Mesendoderm (in vitro differentiated cells): ENCODE measurements around the gene PALD1.

Experiments used
- DNase-seq: peaks from one replicate; pipeline ENCODE4 v3.0.0; 2013
- H2AK5ac ChIP-seq: 2 replicates; pipeline ENCODE4 v1.6.1; 2013; ENCODE audit warnings: low read length, inconsistent platforms
- H2BK120ac ChIP-seq: 2 replicates; pipeline ENCODE4 v1.6.1; 2013; ENCODE audit warnings: low read depth, mild to moderate bottlenecking, low read length, moderate library complexity, mixed read lengths
- H2BK15ac ChIP-seq: replicated peaks from 2 replicates; pipeline ENCODE4 v1.6.1; 2013; ENCODE audit warnings: low read depth, mild to moderate bottlenecking, moderate library complexity
- H2BK5ac ChIP-seq: 2 replicates; pipeline ENCODE4 v1.6.1; 2013; ENCODE audit warnings: low read length, inconsistent platforms
- H3K18ac ChIP-seq: 2 replicates; pipeline ENCODE4 v1.6.1; 2013; ENCODE audit warnings: mild to moderate bottlenecking, low read length, mixed read lengths
- H3K23ac ChIP-seq: one replicate; pipeline ENCODE4 v1.6.1; 2013; ENCODE audit warnings: low read length
- H3K27ac ChIP-seq: 2 replicates; pipeline ENCODE4 v1.5.1; 2013; ENCODE audit warnings: low read depth, mild to moderate bottlenecking, inconsistent platforms, low read length, moderate library complexity
- H3K27me3 ChIP-seq: 2 replicates; pipeline ENCODE4 v1.6.1; 2013; ENCODE audit warnings: low read length, control low read depth, mild to moderate bottlenecking, inconsistent platforms; ENCODE audit not compliant: insufficient read depth, poor library complexity
- H3K36me3 ChIP-seq: 2 replicates; pipeline ENCODE4 v1.6.1; 2013; ENCODE audit warnings: low read length, inconsistent platforms; ENCODE audit not compliant: control insufficient read depth, insufficient read depth
- H3K4ac ChIP-seq: one replicate; pipeline ENCODE4 v1.6.1; 2013; ENCODE audit warnings: low read depth, mild to moderate bottlenecking, low read length, moderate library complexity
- H3K4me1 ChIP-seq: 2 replicates; pipeline ENCODE4 v1.6.1; 2013; ENCODE audit warnings: low read depth, low read length, inconsistent platforms; ENCODE audit not compliant: control insufficient read depth
- H3K4me2 ChIP-seq: 2 replicates; pipeline ENCODE4 v1.6.1; 2013; ENCODE audit warnings: low read length
- H3K4me3 ChIP-seq: 2 replicates; pipeline ENCODE4 v1.5.1; 2013; ENCODE audit warnings: mild to moderate bottlenecking, low read length
- H3K56ac ChIP-seq: one replicate; pipeline ENCODE4 v1.6.1; 2013; ENCODE audit warnings: low read length
- H3K79me1 ChIP-seq: 2 replicates; pipeline ENCODE4 v1.6.1; 2013; ENCODE audit warnings: low read length, inconsistent platforms
- H3K79me2 ChIP-seq: 2 replicates; pipeline ENCODE4 v1.6.1; 2013; ENCODE audit warnings: mild to moderate bottlenecking, low read length; ENCODE audit not compliant: control insufficient read depth, insufficient read depth
- H3K9ac ChIP-seq: 2 replicates; pipeline ENCODE4 v1.6.1; 2013; ENCODE audit warnings: low read length, inconsistent platforms
- H4K5ac ChIP-seq: one replicate; pipeline ENCODE4 v1.6.1; 2013; ENCODE audit warnings: low read length
- H4K8ac ChIP-seq: one replicate; pipeline ENCODE4 v1.6.1; 2013; ENCODE audit warnings: low read depth, mild to moderate bottlenecking, control low read depth, low read length, moderate library complexity
- whole genome bisulfite sequencing: extraction: QIAGEN DNeasy Blood & Tissue Kit; methylation state at CpG from one replicate; pipeline ENCODE4 v1.1.7; 2013; ENCODE audit warnings: low lambda C conversion rate, missing lambda C conversion rate; ENCODE audit not compliant: insufficient coverage; ENCODE audit errors: extremely low coverage; 5-methylcytosine and 5-hydroxymethylcytosine counted together

The PALD1 gene

GRCh38 chr10:70537398-70538194 is 59.0 kb downstream of the PALD1 start:
- H2AK5ac ChIP-seq = no peak overlapping the region
- DNase-seq = peak; percentile 79
- H3K27me3 ChIP-seq = no peaks in the 10 kb centered on the region
- no peak overlapping the region for H3K18ac ChIP-seq
- H2BK15ac ChIP-seq = no peak overlapping the region
- no peak overlapping the region for H3K9ac ChIP-seq
- no peak overlapping the region for H4K5ac ChIP-seq
- H3K4me2 ChIP-seq = no peak overlapping the region
- H4K8ac ChIP-seq = no peak overlapping the region
- no peak overlapping the region for H2BK5ac ChIP-seq
- no peak overlapping the region for H3K4me3 ChIP-seq
- no peak overlapping the region for H3K23ac ChIP-seq
- no peaks in the 10 kb centered on the region for H3K36me3 ChIP-seq
- H3K4ac ChIP-seq = no peak overlapping the region
- H3K79me2 ChIP-seq = no peaks in the 10 kb centered on the region
- H3K79me1 ChIP-seq = no peaks in the 10 kb centered on the region
- peak overlapping the region; percentile 34 for H3K56ac ChIP-seq
- WGBS = no CpG with 5 or more reads among the region's 15 CpGs
- peaks cover 6% of the 10 kb centered on the region for H3K4me1 ChIP-seq
- no peak overlapping the region for H3K27ac ChIP-seq
- no peak overlapping the region for H2BK120ac ChIP-seq

- peak overlapping the region; percentile 34 for H3K56ac ChIP-seq
- H4K5ac ChIP-seq = no peak overlapping the region
- no peaks in the 10 kb centered on the region for H3K79me2 ChIP-seq
- no CpG with 5 or more reads among the region's 10 CpGs for whole genome bisulfite sequencing
- no peak overlapping the region for H2BK5ac ChIP-seq
- no peaks in the 10 kb centered on the region for H3K36me3 ChIP-seq
- H3K4me2 ChIP-seq = no peak overlapping the region
- H3K27me3 ChIP-seq = no peaks in the 10 kb centered on the region
- no peak overlapping the region for H2AK5ac ChIP-seq
- no peak overlapping the region for H3K4ac ChIP-seq
- no peak overlapping the region for H3K18ac ChIP-seq
- no peak overlapping the region for H3K4me3 ChIP-seq
- no peak overlapping the region for H3K23ac ChIP-seq
- no peak for DNase-seq
- H3K9ac ChIP-seq = no peak overlapping the region
- H3K4me1 ChIP-seq = peaks cover 6% of the 10 kb centered on the region
- H2BK15ac ChIP-seq = no peak overlapping the region
- H4K8ac ChIP-seq = no peak overlapping the region
- H3K79me1 ChIP-seq = no peaks in the 10 kb centered on the region
- no peak overlapping the region for H3K27ac ChIP-seq
- no peak overlapping the region for H2BK120ac ChIP-seq
These were observed 59.6 kb downstream of the PALD1 start for GRCh38 chr10:70538195-70538520.

- Histone ChIP-seq H3K79me2 (no peaks in the 10 kb centered on the region), H3K79me1 (no peaks in the 10 kb centered on the region), H4K5ac (no peak overlapping the region), H3K9ac (no peak overlapping the region), H3K4ac (no peak overlapping the region), H3K27me3 (no peaks in the 10 kb centered on the region), H3K4me2 (no peak overlapping the region), H2BK5ac (no peak overlapping the region), H3K4me3 (no peak overlapping the region), H3K23ac (no peak overlapping the region), H3K56ac (no peak overlapping the region), H2BK15ac (no peak overlapping the region), H3K18ac (no peak overlapping the region), H3K27ac (no peak overlapping the region), H3K36me3 (no peaks in the 10 kb centered on the region), H4K8ac (no peak overlapping the region), H2AK5ac (no peak overlapping the region), H3K4me1 (peaks cover 6% of the 10 kb centered on the region), H2BK120ac (no peak overlapping the region)
- no CpG with 5 or more reads among the region's 27 CpGs for WGBS
- DNase-seq = no peak
These were observed 60.3 kb downstream of the PALD1 start for GRCh38 chr10:70538731-70539338.

GRCh38 chr10:70539471-70539870 is 60.9 kb downstream of the PALD1 start:
- H3K79me1 ChIP-seq = no peaks in the 10 kb centered on the region
- no CpG with 5 or more reads among the region's 7 CpGs for WGBS
- no peak overlapping the region for H3K18ac ChIP-seq
- no peak overlapping the region for H2AK5ac ChIP-seq
- H2BK15ac ChIP-seq = no peak overlapping the region
- H3K4ac ChIP-seq = no peak overlapping the region
- H2BK5ac ChIP-seq = no peak overlapping the region
- H4K5ac ChIP-seq = no peak overlapping the region
- H3K4me2 ChIP-seq = no peak overlapping the region
- no peaks in the 10 kb centered on the region for H3K36me3 ChIP-seq
- no peak for DNase-seq
- no peak overlapping the region for H3K23ac ChIP-seq
- H4K8ac ChIP-seq = no peak overlapping the region
- H2BK120ac ChIP-seq = no peak overlapping the region
- H3K79me2 ChIP-seq = no peaks in the 10 kb centered on the region
- no peak overlapping the region for H3K9ac ChIP-seq
- no peaks in the 10 kb centered on the region for H3K27me3 ChIP-seq
- no peak overlapping the region for H3K56ac ChIP-seq
- H3K27ac ChIP-seq = no peak overlapping the region
- H3K4me3 ChIP-seq = no peak overlapping the region
- H3K4me1 ChIP-seq = peaks cover 6% of the 10 kb centered on the region

- Histone ChIP-seq H3K4me1 (peaks cover 6% of the 10 kb centered on the region), H3K79me1 (no peaks in the 10 kb centered on the region), H2BK120ac (no peak overlapping the region), H3K4me3 (no peak overlapping the region), H3K79me2 (no peaks in the 10 kb centered on the region), H4K8ac (no peak overlapping the region), H3K4me2 (no peak overlapping the region), H3K18ac (no peak overlapping the region), H3K27me3 (no peaks in the 10 kb centered on the region), H3K4ac (no peak overlapping the region), H2BK5ac (no peak overlapping the region), H4K5ac (no peak overlapping the region), H3K36me3 (no peaks in the 10 kb centered on the region), H3K56ac (no peak overlapping the region), H3K9ac (no peak overlapping the region), H2BK15ac (no peak overlapping the region), H3K23ac (no peak overlapping the region), H2AK5ac (no peak overlapping the region), H3K27ac (no peak overlapping the region)
- WGBS = 100% methylated on average over 1 of the region's 17 CpGs
- DNase-seq = peak; percentile 52
These were observed 61.7 kb downstream of the PALD1 start for GRCh38 chr10:70540089-70540788.
